ENCODE measurements around the gene ZNF318. TPM values are rescaled to one million over a fixed set of nuclear protein-coding genes. Genes with fewer than 3 reads are reported as not detected.
A peak's percentile ranks its signal among the peaks of the same experiment; 100 is the strongest.
"Not testable (repeated sequence)": the region's sequence is repeated elsewhere in the genome, so short reads cannot be mapped to it uniquely, and the experiment has no call there.

Gene ZNF318
- polyA plus RNA-seq, 1 donor from 2014 or later = 11.7 TPM

- TF ChIP-seq EP300 (conservative IDR thresholded peaks at IDR 0.05; ENCODE audit: poor library complexity, severe bottlenecking) (no peak), CTCF (IDR thresholded peaks at IDR 0.05; ENCODE audit: poor library complexity, severe bottlenecking) (peak; percentile 67), SMC3 (conservative IDR thresholded peaks at IDR 0.05; ENCODE audit: poor library complexity) (peak; percentile 55), RAD21 (conservative IDR thresholded peaks at IDR 0.05) (peak; percentile 63)
- H3K79me2 ChIP-seq (replicated peaks; ENCODE audit: insufficient read depth, low read length) = no peaks in the 10 kb centered on the region
- H3K27me3 ChIP-seq (ENCODE audit: insufficient read depth, low read depth, low read length) = no peaks in the 10 kb centered on the region
- H3K9me3 ChIP-seq (ENCODE audit: low read length) = no peaks in the 10 kb centered on the region
- no peaks in the 10 kb centered on the region for H3K9me2 ChIP-seq (ENCODE audit: insufficient read depth, low read length)
- no peaks in the 10 kb centered on the region for H3K36me3 ChIP-seq (ENCODE audit: insufficient read depth, low read length)
- H3F3A ChIP-seq (ENCODE audit: insufficient read depth, low read length, poor library complexity, severe bottlenecking) = no peaks in the 10 kb centered on the region
- H2AFZ ChIP-seq (ENCODE audit: low read depth, low read length) = no peak overlapping the region
- H3K27ac ChIP-seq (ENCODE audit: low read length) = no peak overlapping the region
- no peak overlapping the region for H3K4me2 ChIP-seq (ENCODE audit: low read length)
- H3K9ac ChIP-seq (ENCODE audit: low read length) = no peak overlapping the region
- H4K20me1 ChIP-seq (ENCODE audit: insufficient read depth) = no peaks in the 10 kb centered on the region
- no peak overlapping the region for H3K4me3 ChIP-seq (ENCODE audit: low read length)
These were observed 17.0 kb upstream of the ZNF318 start for GRCh38 chr6:43386492-43386891.

GRCh38 chr6:43383021-43383667 is 13.7 kb upstream of the ZNF318 start:
- TF ChIP-seq POLR2AphosphoS5 (IDR thresholded peaks at IDR 0.05) (no peak), REST (IDR thresholded peaks at IDR 0.05; ENCODE audit: borderline replicate concordance) (no peak), RAD21 (conservative IDR thresholded peaks at IDR 0.05) (no peak), TAF1 (IDR thresholded peaks at IDR 0.05; ENCODE audit: low read depth) (no peak), SMC3 (conservative IDR thresholded peaks at IDR 0.05; ENCODE audit: poor library complexity) (no peak), CTCF (IDR thresholded peaks at IDR 0.05; ENCODE audit: poor library complexity, severe bottlenecking) (no peak), EP300 (conservative IDR thresholded peaks at IDR 0.05; ENCODE audit: poor library complexity, severe bottlenecking) (no peak), EZH2 (IDR thresholded peaks at IDR 0.05; ENCODE audit: borderline replicate concordance, insufficient read depth, low read length, poor library complexity, severe bottlenecking) (no peak), MXI1 (conservative IDR thresholded peaks at IDR 0.05; ENCODE audit: poor library complexity, severe bottlenecking) (no peak)
- H3K4me2 ChIP-seq (ENCODE audit: low read length) = no peak overlapping the region
- no peaks in the 10 kb centered on the region for H3F3A ChIP-seq (ENCODE audit: insufficient read depth, low read length, poor library complexity, severe bottlenecking)
- no peaks in the 10 kb centered on the region for H3K9me2 ChIP-seq (ENCODE audit: insufficient read depth, low read length)
- no peaks in the 10 kb centered on the region for H3K36me3 ChIP-seq (ENCODE audit: insufficient read depth, low read length)
- H3K4me3 ChIP-seq (ENCODE audit: low read length) = no peak overlapping the region
- no peak overlapping the region for H2AFZ ChIP-seq (ENCODE audit: low read depth, low read length)
- no peaks in the 10 kb centered on the region for H3K9me3 ChIP-seq (ENCODE audit: low read length)
- no peak overlapping the region for H3K9ac ChIP-seq (ENCODE audit: low read length)
- H4K20me1 ChIP-seq (ENCODE audit: insufficient read depth) = no peaks in the 10 kb centered on the region
- H3K27ac ChIP-seq (ENCODE audit: low read length) = no peak overlapping the region
- H3K27me3 ChIP-seq (ENCODE audit: insufficient read depth, low read depth, low read length) = no peaks in the 10 kb centered on the region
- H3K79me2 ChIP-seq (replicated peaks; ENCODE audit: insufficient read depth, low read length) = no peaks in the 10 kb centered on the region

- H4K20me1 ChIP-seq (ENCODE audit: insufficient read depth); H3K9me2 ChIP-seq (ENCODE audit: insufficient read depth, low read length); H3K4me3 ChIP-seq (ENCODE audit: low read length); H3K79me2 ChIP-seq (replicated peaks; ENCODE audit: insufficient read depth, low read length); H3K9me3 ChIP-seq (ENCODE audit: low read length); H3K4me2 ChIP-seq (ENCODE audit: low read length); H3K9ac ChIP-seq (ENCODE audit: low read length); H2AFZ ChIP-seq (ENCODE audit: low read depth, low read length); H3F3A ChIP-seq (ENCODE audit: insufficient read depth, low read length, poor library complexity, severe bottlenecking); H3K27me3 ChIP-seq (ENCODE audit: insufficient read depth, low read depth, low read length); H3K36me3 ChIP-seq (ENCODE audit: insufficient read depth, low read length); H3K27ac ChIP-seq (ENCODE audit: low read length): not testable (repeated sequence)
These were observed 11.4 kb upstream of the ZNF318 start for GRCh38 chr6:43380858-43381257.

Data from neural cell (in vitro differentiated cells).